SK-N-SH treated with all-trans-retinoic acid at 6 μM for 48 hours (cell line): ENCODE data around the gene TMEM43.

Experiments
- ATAC-seq: fragments of 200-7000 bp; cut with Tn5 transposase; 3 replicates; pipeline ENCODE4 v1.9.1; 2020; ENCODE audit warnings: mild to moderate bottlenecking, moderate library complexity
- ARNTL ChIP-seq: fragments of 450-650 bp; formaldehyde crosslinking; IDR thresholded peaks from 2 replicates; pipeline ENCODE4 v1.5.0; 2020; ENCODE audit warnings: low read depth, mild to moderate bottlenecking, moderate library complexity, borderline replicate concordance
- BACH2 ChIP-seq: fragments of 250-450 bp; sonication (Bioruptor Pico); IDR thresholded peaks from 2 replicates; pipeline ENCODE4 v1.9.0; 2021; ENCODE audit warnings: mild to moderate bottlenecking, borderline replicate concordance
- CSDC2 ChIP-seq: fragments of 250-450 bp; sonication (Bioruptor Pico); IDR thresholded peaks from 2 replicates; pipeline ENCODE4 v1.5.0; 2020; ENCODE audit warnings: mild to moderate bottlenecking, moderate library complexity
- CSRNP3 ChIP-seq: fragments of 250-450 bp; sonication (Bioruptor Pico); IDR thresholded peaks from 2 replicates; pipeline ENCODE4 v1.5.1; 2021; ENCODE audit warnings: mild to moderate bottlenecking, moderate library complexity
- ESRRG ChIP-seq: fragments of 250-450 bp; sonication (Bioruptor Pico); IDR thresholded peaks from 2 replicates; pipeline ENCODE4 v1.6.1; 2021; ENCODE audit warnings: mild to moderate bottlenecking
- GLIS3 ChIP-seq: fragments of 250-450 bp; sonication (Bioruptor Pico); IDR thresholded peaks from 2 replicates; pipeline ENCODE4 v1.5.0; 2020; ENCODE audit warnings: mild to moderate bottlenecking, moderate library complexity
- ISL1 ChIP-seq: fragments of 250-450 bp; sonication (Bioruptor Pico); IDR thresholded peaks from 2 replicates; pipeline ENCODE4 v2.1.2; 2022; ENCODE audit warnings: mild to moderate bottlenecking, moderate library complexity
- OSR1 ChIP-seq: fragments of 250-450 bp; sonication (Bioruptor Pico); IDR thresholded peaks from 2 replicates; pipeline ENCODE4 v1.8.0; 2022; ENCODE audit warnings: moderate library complexity, mild to moderate bottlenecking, inconsistent platforms
- PATZ1 ChIP-seq: fragments of 250-450 bp; sonication (Bioruptor Pico); IDR thresholded peaks from 2 replicates; pipeline ENCODE4 v1.8.0; 2020; ENCODE audit warnings: mild to moderate bottlenecking, moderate library complexity, borderline replicate concordance
- PPARA ChIP-seq: fragments of 250-450 bp; sonication (Bioruptor Pico); IDR thresholded peaks from 2 replicates; pipeline ENCODE4 v1.5.0; 2020; ENCODE audit warnings: mild to moderate bottlenecking, borderline replicate concordance
- RARB ChIP-seq: fragments of 250-450 bp; sonication (Bioruptor Pico); IDR thresholded peaks from 2 replicates; pipeline ENCODE4 v1.8.0; 2021; ENCODE audit warnings: mild to moderate bottlenecking, moderate library complexity
- SNAI2 ChIP-seq: fragments of 250-450 bp; sonication (Bioruptor Pico); IDR thresholded peaks from 2 replicates; pipeline ENCODE4 v1.5.0; 2020; ENCODE audit warnings: mild to moderate bottlenecking, moderate library complexity
- TCF4 ChIP-seq: fragments of 250-450 bp; sonication (Bioruptor Pico); IDR thresholded peaks from 2 replicates; pipeline ENCODE4 v1.8.0; 2021; ENCODE audit warnings: mild to moderate bottlenecking, moderate library complexity, borderline replicate concordance
- TOX ChIP-seq: fragments of 250-450 bp; sonication (Bioruptor Pico); IDR thresholded peaks from 2 replicates; pipeline ENCODE4 v1.8.0; 2021; ENCODE audit warnings: mild to moderate bottlenecking, moderate library complexity, borderline replicate concordance
- ZC3H10 ChIP-seq: fragments of 250-450 bp; sonication (Bioruptor Pico); IDR thresholded peaks from 2 replicates; pipeline ENCODE4 v1.5.1; 2021; ENCODE audit warnings: mild to moderate bottlenecking, moderate library complexity
- ZFP3 ChIP-seq: fragments of 250-450 bp; sonication (Bioruptor Pico); IDR thresholded peaks from 2 replicates; pipeline ENCODE4 v1.5.0; 2020; ENCODE audit warnings: mild to moderate bottlenecking, moderate library complexity
- ZNF565 ChIP-seq: fragments of 450-650 bp; formaldehyde crosslinking; conservative IDR thresholded peaks from 2 replicates; pipeline ENCODE4 v1.5.0; 2020; ENCODE audit warnings: low read depth, mild to moderate bottlenecking, moderate library complexity
- ZNF8 ChIP-seq: fragments of 450-650 bp; formaldehyde crosslinking; IDR thresholded peaks from 2 replicates; pipeline ENCODE4 v1.5.0; 2020; ENCODE audit warnings: mild to moderate bottlenecking, moderate library complexity
- TF ChIP-seq, protein P1 (sequence below): fragments of 250-450 bp; sonication (Bioruptor Pico); IDR thresholded peaks from 2 replicates; pipeline ENCODE4 v1.8.0; 2021; ENCODE audit warnings: low read depth, mild to moderate bottlenecking, moderate library complexity, borderline replicate concordance
- TF ChIP-seq, protein P2 (sequence below): fragments of 250-450 bp; sonication (Bioruptor Pico); IDR thresholded peaks from 2 replicates; pipeline ENCODE4 v1.5.1; 2020; ENCODE audit warnings: low read depth, mild to moderate bottlenecking, moderate library complexity

Gene TMEM43

DNA sequence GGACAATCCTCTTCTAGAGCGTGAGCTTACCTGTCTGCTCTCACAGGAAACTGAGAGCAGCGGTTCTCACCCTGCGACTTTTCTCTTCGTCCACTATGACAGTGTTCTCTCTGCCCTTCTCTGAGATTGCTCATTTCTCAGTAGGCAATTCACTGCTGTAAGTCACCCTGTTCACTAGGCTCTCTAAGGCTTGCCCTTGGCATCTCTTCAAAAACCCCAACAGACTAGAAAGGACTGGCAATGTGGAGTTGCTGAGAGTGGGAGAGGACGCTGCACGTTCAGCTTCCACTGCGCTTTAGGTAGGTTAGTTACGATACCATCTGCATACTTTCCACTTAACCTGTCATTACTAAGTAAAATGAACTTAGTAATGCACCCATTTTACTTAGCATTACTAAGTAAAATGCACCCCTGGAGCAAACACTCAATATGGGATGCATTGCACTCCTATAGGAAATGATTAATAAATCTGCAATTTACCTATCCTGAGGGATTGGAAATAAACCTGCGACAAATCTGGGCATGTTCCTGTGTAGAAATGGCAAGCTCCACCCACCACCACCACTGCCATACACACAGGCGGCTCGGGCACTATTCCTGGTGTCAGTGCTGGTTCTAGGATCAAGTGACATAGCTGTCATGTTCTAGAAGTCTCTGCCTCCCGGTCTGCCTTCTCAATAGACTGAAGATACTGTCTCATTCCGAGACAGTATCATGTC lies 32.1 kb downstream of the TMEM43 start:
- ATAC-seq: no peak
- TF ChIP-seq ESRRG (CRISPR knock-in tag) (no peak), ZC3H10 (CRISPR knock-in tag) (no peak)

DNA sequence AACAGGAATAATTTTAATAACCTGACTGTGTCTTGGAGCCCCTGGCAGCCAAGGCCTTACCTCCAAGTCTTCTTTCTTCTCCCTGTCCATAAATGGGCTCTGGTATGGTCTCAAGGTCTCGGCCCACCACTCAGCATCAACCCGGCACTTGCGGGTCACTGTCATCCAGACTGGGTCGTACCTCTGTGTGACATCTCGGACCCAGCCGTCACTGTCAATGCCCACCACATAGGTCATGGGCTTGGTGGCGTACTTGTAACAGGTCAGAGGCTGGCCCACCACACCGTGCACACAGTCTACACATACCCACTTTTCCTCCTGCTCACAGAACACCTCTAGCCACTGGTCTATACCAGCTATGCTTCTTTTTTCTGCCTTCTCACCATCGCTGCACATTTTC lies 33.1 kb downstream of the TMEM43 start:
- no peak for ATAC-seq
- TF ChIP-seq PPARA (CRISPR knock-in tag) (no peak), BACH2 (no peak), SNAI2 (no peak), ARNTL (CRISPR knock-in tag) (no peak), CSDC2 (CRISPR knock-in tag) (no peak), CSRNP3 (CRISPR knock-in tag) (no peak), ZC3H10 (CRISPR knock-in tag) (no peak), ESRRG (CRISPR knock-in tag) (no peak), ISL1 (CRISPR knock-in tag) (no peak), ZNF8 (CRISPR knock-in tag) (no peak), ZFP3 (CRISPR knock-in tag) (no peak), ZNF565 (CRISPR knock-in tag) (no peak), TCF4 (CRISPR knock-in tag) (no peak), TOX (CRISPR knock-in tag) (no peak), PATZ1 (CRISPR knock-in tag) (no peak), RARB (CRISPR knock-in tag) (no peak), GLIS3 (CRISPR knock-in tag) (no peak)
- TF ChIP-seq, protein P1, sequence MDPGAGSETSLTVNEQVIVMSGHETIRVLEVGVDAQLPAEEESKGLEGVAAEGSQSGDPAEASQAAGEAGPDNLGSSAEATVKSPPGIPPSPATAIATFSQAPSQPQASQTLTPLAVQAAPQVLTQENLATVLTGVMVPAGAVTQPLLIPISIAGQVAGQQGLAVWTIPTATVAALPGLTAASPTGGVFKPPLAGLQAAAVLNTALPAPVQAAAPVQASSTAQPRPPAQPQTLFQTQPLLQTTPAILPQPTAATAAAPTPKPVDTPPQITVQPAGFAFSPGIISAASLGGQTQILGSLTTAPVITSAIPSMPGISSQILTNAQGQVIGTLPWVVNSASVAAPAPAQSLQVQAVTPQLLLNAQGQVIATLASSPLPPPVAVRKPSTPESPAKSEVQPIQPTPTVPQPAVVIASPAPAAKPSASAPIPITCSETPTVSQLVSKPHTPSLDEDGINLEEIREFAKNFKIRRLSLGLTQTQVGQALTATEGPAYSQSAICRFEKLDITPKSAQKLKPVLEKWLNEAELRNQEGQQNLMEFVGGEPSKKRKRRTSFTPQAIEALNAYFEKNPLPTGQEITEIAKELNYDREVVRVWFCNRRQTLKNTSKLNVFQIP (CRISPR knock-in tag): no peak
- TF ChIP-seq, protein P2, sequence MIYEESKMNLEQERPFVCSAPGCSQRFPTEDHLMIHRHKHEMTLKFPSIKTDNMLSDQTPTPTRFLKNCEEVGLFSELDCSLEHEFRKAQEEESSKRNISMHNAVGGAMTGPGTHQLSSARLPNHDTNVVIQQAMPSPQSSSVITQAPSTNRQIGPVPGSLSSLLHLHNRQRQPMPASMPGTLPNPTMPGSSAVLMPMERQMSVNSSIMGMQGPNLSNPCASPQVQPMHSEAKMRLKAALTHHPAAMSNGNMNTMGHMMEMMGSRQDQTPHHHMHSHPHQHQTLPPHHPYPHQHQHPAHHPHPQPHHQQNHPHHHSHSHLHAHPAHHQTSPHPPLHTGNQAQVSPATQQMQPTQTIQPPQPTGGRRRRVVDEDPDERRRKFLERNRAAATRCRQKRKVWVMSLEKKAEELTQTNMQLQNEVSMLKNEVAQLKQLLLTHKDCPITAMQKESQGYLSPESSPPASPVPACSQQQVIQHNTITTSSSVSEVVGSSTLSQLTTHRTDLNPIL (CRISPR knock-in tag): no peak

- TF ChIP-seq BACH2 (no peak), CSDC2 (CRISPR knock-in tag) (no peak), PATZ1 (CRISPR knock-in tag) (no peak), TCF4 (CRISPR knock-in tag) (no peak), PPARA (CRISPR knock-in tag) (no peak)
- no peak for ATAC-seq
Measured at GRCh38 chr3:14158370-14158769, 33.5 kb downstream of the TMEM43 start.

DNA sequence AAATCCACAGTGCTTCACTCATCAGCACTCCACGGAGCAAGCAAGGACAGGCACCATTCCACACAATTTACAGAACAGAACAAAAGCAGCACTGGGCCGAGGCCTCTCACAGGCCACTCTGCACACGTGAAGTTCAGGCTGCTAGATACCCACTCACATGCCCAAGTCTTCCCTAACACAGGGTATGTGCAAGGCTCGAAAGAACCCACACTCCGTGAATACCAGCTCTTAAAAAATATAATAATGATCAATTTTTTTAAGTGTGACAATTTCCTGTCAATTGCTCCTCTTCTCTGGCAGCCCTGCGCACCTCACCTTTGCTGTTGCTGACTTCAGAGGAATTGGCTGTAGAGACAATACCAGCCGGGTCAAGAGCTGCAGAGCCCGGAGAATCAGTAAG lies 34.6 kb downstream of the TMEM43 start:
- no peak for ATAC-seq
- TF ChIP-seq RARB (CRISPR knock-in tag) (no peak), BACH2 (no peak), ARNTL (CRISPR knock-in tag) (no peak), OSR1 (CRISPR knock-in tag) (no peak), PPARA (CRISPR knock-in tag) (no peak), GLIS3 (CRISPR knock-in tag) (no peak), CSRNP3 (CRISPR knock-in tag) (no peak), ZFP3 (CRISPR knock-in tag) (no peak), TOX (CRISPR knock-in tag) (no peak), ESRRG (CRISPR knock-in tag) (no peak), PATZ1 (CRISPR knock-in tag) (no peak), ZNF565 (CRISPR knock-in tag) (no peak)
- TF ChIP-seq, protein P1 (CRISPR knock-in tag): no peak
